Gastroesophageal sphincter (tissue), 3 donors: ENCODE measurements around the gene NOC2L.

Experiments used
- EP300 ChIP-seq: sonication (generic); formaldehyde crosslinking; IDR thresholded peaks from one replicate; pipeline ENCODE4 v1.6.1; 2017; ENCODE audit warnings: antibody characterized with exemption, mild to moderate bottlenecking
- TF ChIP-seq, protein P1 (sequence below), 4 experiments: fragments of 200-600 bp in 2 of 4; fragments of 450-650 bp in 2 of 4; sonication (generic) in 1 of 4; IDR thresholded peaks; one replicate each; pipeline ENCODE4 v1.5.1; 2017 to 2019; ENCODE audit warnings: antibody characterized with exemption in 4 of 4, mild to moderate bottlenecking in 2 of 4, moderate library complexity in 2 of 4

DNA sequence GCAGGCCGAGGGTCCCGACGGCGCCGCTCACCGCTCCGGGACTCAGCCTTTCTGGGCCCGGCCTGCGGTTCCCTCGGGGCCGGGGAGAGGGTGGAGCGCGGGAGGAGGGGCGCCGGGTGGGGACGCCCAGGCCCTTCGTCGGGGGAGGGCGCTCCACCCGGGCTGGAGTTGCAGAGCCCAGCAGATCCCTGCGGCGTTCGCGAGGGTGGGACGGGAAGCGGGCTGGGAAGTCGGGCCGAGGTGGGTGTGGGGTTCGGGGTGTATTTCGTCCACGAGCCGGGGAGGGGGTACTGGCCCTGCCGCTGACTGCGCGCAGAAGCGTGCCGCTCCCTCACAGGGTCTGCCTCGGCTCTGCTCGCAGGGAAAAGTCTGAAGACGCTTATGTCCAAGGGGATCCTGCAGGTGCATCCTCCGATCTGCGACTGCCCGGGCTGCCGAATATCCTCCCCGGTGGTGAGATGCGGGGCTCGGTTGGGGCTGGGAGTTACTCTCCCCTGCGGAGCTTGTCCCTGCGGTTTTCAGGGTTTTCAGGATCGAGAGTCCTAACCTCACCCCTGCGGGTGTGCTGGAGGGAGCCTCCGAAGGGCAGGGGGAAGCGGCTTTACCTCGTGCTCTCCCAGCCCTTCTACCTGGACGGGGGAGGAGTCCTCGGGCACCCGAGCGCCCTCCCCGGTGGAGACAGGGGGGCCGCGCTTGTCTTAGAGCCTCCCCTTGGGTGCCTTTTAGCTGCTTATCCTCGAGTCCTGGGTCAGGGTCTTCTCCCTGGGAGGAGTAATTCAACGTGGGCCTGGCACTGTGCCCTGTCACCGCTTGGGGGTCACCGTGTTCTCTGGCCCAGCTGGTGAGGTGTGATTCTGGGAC is 33.3 kb downstream of the NOC2L start:
- TF ChIP-seq, protein P1, sequence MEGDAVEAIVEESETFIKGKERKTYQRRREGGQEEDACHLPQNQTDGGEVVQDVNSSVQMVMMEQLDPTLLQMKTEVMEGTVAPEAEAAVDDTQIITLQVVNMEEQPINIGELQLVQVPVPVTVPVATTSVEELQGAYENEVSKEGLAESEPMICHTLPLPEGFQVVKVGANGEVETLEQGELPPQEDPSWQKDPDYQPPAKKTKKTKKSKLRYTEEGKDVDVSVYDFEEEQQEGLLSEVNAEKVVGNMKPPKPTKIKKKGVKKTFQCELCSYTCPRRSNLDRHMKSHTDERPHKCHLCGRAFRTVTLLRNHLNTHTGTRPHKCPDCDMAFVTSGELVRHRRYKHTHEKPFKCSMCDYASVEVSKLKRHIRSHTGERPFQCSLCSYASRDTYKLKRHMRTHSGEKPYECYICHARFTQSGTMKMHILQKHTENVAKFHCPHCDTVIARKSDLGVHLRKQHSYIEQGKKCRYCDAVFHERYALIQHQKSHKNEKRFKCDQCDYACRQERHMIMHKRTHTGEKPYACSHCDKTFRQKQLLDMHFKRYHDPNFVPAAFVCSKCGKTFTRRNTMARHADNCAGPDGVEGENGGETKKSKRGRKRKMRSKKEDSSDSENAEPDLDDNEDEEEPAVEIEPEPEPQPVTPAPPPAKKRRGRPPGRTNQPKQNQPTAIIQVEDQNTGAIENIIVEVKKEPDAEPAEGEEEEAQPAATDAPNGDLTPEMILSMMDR (IDR thresholded peaks at IDR 0.05) = no peak
- TF ChIP-seq EP300 = no peak
